Muscle of arm (tissue), 12 donors: Measurements from ENCODE around the gene ROR1. TPM values are rescaled to one million over a fixed set of nuclear protein-coding genes. Genes with fewer than 3 reads are reported as not detected.

ENCODE experiments used
- DNase-seq: peaks from one replicate; pipeline ENCODE4 v3.0.0-alpha.2; 2013
- polyA plus RNA-seq, 12 donors: library from polyadenylated mRNA; unstranded; fragments of 120-200 nt; gene quantifications; one replicate each; pipeline ENCODE4 v1.2.1, GENCODE V29; 2013; ENCODE audit not compliant: insufficient read length in 12 of 12

ROR1 gene
- polyA plus RNA-seq, 12 donors = 9.0 to 21.4 (median 11.9) TPM; not detected in 1

GRCh38 chr1:64005801-64006200, 232.0 kb downstream of the ROR1 start:
- DNase-seq = no peak

DNA sequence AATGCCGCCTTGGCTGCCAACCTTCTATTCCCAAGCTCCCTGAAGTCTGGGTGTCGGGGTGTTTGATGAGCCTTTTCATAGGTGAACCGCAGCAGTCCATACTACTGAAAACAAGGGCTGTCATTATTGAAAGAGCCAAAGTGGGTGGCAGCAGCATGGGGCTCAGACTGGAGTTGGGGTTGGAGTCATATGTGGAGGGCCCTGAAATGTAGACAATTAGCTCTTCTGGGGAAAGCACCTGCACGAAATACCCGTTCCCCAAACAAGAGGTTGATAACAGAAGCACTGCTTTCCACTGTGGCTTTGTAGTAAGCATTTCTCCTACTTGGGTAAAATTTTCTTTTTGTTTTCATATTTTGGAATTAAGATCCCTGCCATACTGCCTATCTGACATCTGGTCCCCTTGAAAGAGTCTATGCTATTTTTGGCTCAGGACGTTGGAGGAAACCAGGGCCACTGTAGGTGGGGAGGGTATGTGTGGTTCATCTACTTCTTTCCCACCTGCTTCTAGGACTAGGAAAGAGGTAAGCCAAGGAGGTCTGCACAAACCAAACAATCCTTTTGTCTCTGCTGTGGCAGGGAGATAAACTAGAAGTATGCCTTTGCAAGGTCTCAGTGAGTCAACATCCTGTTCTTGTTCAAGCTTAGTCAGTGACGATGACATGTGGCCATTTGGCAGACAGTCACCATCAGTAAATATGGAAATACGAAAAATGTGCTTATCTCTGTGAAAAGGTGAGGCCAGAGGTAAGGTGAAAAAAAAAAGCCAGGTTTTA, 232.6 kb downstream of the ROR1 start:
- DNase-seq = no peak

DNA sequence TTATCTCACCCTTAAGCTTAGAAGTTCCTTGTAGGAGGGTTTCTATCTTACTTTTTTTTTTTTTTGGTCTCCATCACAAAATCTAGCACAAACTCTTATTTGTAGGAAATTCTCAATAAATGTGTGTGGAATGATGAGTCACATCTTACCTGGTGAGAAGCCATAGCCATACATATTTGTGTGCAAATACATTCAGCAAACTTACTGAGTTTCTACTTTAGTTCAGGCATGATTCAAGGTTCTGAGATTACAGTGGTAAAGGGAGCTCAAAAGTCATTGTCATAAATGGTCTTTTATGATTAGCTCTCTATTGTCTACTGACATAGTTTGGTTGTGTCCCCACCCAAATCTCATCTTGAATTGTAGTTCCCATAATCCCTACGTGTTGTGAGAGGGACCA, 236.5 kb downstream of the ROR1 start:
- DNase-seq = no peak

GRCh38 chr1:64013395-64013794, 239.6 kb downstream of the ROR1 start:
- DNase-seq = no peak

DNA sequence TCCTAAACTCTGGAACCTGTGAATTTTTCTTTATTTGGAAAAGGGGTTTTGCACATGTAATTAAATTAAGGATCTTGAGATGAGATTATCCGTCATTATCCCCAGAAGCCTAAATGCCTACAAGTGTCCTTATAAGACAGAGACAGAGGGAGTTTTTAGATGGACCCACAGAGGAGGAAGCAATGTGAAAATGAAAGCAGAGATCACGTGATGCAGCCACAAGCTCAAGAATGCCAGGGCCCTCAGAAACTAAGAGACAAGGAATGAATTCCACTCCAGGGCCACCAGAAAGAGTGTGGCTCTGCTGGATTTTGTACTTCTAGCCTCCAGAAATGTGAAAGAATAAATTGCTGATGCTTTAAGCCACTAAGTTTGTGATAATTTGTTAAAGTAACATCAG, 246.0 kb downstream of the ROR1 start:
- DNase-seq = no peak

- no peak for DNase-seq
These were observed 247.2 kb downstream of the ROR1 start for GRCh38 chr1:64021066-64021465.

DNA sequence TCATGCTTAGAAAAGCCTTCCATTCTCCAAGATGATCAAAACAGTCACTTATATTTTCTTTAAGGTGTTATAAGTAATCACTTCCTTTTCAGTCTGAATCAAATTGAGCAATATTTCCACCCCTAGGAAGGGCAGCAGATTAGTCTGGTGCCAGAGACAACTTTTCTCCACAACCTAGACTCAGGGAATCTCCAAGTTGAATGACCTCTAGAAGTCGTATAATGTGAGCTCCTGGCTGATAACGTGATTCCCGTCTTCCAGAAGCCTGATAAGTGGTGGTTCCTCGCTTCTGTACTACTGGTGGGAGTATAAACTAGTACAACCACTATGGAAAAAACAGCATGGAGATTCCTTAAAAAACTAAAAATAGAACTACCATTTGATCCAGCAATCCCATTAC, 251.2 kb downstream of the ROR1 start:
- no peak for DNase-seq

DNA sequence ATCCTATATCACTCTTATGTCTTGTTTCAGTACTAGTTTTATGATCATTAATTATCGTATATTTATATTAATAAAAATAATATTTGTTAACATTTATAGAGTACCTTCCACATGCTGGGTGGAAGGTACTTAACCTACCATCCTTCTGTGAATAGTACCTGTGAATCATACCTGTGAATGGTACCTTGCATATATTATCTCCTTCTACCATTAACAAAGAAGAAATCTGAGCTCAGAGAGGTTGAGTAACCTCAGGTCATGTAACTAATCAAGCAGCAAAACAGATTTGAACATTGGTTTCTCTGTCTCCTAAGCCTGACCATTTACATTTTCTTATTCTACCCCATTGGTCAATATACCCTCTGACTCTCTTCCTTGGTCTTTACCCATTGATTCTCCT, 255.2 kb downstream of the ROR1 start:
- no peak for DNase-seq

DNA sequence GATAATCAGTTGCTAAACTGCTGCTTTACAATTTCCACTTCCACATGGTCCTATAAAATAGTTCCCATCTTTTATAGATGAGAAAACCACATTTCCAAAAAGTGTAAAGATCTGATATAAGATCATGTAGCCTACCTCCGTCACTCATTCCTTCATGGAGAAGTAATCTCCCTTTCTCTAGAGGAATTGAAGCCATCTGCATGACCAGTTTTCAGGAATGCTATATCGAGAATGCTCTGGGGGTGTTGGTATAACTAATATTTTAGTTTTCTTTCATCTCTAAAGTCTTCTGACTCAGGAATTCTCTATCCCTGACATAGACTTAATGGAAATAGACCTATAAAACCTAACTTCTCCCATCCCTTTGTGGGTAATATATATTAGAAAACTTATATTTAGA, 256.6 kb downstream of the ROR1 start:
- no peak for DNase-seq

DNA sequence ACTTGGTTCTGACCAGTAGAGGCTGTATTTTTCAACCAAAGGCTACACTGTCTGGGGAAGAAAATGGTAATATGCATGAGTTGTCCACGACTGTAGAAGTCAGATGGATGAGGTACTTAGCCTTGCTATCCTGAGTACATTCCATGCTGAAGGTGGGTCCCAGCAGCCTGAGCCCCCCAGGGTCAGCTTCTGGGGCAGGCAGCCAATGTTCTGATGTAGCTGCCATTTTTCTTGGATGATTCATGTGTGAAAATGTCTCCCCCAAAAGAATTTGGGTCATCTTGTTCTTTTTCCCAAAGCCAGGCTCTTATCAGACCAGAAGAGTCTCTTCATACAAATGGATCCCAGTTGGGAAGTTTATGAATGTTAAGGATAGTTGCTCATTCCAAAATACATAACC, 257.4 kb downstream of the ROR1 start:
- DNase-seq = no peak

DNA sequence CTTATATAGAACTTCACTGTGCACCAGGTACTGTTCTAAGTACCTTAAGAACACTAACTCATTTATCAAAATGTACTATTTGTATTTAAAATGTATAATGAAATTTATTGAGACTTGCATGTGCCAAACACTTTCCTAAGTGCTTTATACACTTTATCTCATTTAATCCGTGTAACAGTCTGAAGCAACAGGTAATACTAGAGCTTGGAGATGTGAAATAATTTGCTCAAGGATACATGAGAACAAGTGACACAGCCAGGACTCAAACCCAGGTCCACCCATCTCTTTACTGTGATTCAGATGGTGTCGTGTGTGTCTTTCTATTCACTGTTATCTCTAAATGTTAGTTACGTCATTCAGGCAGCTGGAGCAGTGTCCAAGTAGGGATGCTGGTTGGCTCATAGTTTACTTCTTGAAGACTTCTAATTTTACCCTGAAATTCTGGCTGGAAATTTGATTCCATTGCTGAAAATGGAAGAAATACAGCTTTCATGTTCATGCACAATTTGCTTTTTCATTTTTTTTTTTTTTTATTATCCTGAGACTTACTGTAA, 259.9 kb downstream of the ROR1 start:
- DNase-seq = no peak

DNA sequence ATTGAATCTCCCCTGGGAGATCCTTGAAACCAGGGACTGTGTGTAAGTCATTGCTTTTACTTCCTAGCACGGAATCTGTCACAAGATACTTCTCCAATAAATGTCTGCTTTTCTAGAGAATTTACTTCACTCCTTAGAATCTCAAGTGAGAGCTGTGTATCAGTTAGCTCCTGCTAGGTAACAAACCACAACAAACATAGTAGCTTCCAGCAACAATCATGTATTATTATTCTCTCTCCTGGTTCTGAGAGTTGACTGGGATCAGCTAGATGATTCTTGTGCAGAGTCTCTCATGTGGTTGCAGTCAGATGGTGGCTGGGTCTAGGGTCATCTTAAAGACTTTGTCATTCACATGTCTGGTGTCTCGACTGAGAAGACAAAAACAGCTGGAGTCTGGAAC, 262.7 kb downstream of the ROR1 start:
- no peak for DNase-seq

GRCh38 chr1:64038119-64038518, 264.3 kb downstream of the ROR1 start:
- no peak for DNase-seq

GRCh38 chr1:64038965-64039364, 265.1 kb downstream of the ROR1 start:
- no peak for DNase-seq

- DNase-seq = peak; percentile 64
These were observed 265.6 kb downstream of the ROR1 start for GRCh38 chr1:64039390-64039926.

DNA sequence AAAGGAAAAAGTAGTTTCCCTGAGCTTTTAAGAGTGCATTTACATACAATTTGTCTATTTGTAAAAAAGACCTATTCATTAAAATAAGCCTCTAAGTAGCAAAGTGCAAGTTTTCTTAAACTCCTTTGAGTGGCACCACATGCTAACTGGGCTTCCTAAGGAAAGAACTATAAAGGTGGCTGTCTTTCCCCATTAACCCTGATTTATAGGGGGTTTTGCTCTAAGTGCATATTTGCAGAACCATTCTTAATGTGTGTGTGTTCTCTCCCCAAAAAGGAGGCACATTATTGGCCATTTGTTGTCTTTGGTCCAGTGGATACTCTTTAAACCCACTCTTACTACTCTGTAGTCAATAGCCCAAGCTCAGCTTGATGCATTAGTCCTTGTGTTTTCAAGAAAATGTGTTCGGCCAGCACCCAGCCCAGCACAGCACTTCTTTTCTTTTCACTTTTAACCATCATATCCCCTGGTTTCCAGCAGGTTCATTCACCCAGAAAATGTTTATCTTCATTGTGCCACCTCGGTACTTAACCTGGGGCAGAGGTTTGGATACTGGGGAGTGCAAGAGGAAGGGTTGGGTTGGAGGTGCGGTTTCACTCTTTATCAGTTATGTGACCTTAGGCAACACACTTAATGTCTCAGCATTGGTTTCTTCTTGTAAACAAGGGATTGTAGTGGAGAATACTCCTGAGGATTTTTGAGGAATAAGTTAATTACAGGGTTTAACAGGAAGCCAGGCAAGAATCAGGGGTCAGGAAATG, 267.7 kb downstream of the ROR1 start:
- DNase-seq = no peak

- peak; percentile 73 for DNase-seq
These were observed 268.7 kb downstream of the ROR1 start for GRCh38 chr1:64042331-64043100.

DNA sequence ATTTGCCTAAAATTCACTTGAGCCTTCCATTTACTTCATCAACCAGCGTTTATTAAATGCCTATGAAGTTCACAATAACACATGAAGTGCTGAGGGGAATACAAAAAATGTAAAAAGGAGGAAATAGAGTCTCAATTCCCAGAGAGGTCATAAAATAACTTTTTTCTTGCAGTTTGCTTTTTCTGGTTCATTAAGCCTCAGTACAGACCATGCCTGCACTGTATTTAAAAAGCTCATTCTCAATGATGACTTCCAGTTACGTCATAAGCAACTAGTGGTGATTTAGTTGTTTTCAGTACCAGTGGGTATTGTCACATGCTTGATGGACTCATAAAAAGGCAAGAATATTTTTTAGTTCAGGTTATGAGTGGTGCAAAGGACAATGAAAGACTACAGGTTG, 269.5 kb downstream of the ROR1 start:
- peak; percentile 14 for DNase-seq

GRCh38 chr1:64043976-64044375, 270.2 kb downstream of the ROR1 start:
- no peak for DNase-seq

- DNase-seq = no peak
These were observed 272.4 kb downstream of the ROR1 start for GRCh38 chr1:64046243-64046642.

DNA sequence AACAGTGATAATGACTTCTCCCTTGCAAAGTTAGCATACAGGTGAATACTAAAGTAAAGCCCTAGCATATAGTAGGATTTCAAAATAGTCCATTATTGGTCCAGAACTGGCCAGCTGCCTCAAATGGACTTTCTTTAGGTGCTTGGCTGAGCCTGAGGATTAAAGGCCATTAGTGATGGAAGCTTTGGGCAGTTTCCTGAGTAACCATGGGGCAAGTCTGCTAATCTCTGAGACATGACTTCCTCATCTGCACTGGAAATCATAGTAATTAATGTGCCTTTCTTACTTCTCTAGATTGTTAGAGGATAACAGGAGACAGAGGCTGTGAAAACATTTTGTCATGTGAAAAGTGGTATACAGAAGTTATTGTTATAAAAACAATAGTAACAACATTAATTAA, 273.1 kb downstream of the ROR1 start:
- no peak for DNase-seq

- DNase-seq = no peak
These were observed 273.8 kb downstream of the ROR1 start for GRCh38 chr1:64047549-64047996.
